ENCODE data around the gene MSI2. TPM values are rescaled to one million over a fixed set of nuclear protein-coding genes. Genes with fewer than 3 reads are reported as not detected.

MSI2 gene
- total and polyA plus RNA-seq, 7 donors: 37.6 to 133 (median 87.1) TPM

DNA sequence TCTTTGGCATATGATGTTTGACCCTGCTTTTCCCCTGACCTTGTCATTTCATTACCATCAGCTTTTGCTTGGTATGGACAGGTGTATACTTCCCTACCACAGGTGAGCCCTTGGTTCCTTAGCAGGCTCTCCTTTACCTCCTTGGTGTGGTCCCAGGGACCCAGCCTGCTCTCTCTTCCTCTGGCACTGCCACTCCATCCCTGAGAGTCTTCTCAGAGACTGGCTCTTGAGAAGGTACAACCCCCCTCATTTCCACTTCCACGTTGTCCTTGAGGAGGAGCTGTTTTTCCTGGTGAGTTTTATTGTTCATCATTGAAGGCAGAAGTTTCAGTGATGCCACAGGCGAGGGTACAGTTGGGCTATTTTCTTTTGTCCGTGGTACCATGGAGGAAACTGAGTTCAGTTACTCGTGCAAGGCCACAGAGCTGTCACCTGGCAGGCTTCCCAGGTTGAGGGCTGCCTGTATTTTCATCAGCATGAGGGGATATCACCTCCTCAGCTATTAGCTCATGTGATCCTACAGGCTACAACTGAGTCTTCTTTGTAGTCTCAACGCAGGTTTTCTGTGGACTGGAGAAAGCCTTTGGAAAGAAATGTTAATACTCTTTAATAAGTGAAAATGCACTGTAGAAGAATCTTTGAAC lies 52.3 kb downstream of the MSI2 start:
- intact Hi-C loops (cut with DNase I): no loop called here
- TF ChIP-seq, protein P1, sequence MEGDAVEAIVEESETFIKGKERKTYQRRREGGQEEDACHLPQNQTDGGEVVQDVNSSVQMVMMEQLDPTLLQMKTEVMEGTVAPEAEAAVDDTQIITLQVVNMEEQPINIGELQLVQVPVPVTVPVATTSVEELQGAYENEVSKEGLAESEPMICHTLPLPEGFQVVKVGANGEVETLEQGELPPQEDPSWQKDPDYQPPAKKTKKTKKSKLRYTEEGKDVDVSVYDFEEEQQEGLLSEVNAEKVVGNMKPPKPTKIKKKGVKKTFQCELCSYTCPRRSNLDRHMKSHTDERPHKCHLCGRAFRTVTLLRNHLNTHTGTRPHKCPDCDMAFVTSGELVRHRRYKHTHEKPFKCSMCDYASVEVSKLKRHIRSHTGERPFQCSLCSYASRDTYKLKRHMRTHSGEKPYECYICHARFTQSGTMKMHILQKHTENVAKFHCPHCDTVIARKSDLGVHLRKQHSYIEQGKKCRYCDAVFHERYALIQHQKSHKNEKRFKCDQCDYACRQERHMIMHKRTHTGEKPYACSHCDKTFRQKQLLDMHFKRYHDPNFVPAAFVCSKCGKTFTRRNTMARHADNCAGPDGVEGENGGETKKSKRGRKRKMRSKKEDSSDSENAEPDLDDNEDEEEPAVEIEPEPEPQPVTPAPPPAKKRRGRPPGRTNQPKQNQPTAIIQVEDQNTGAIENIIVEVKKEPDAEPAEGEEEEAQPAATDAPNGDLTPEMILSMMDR (IDR thresholded peaks at IDR 0.05): no peak
- Histone ChIP-seq H3K4me1 (peaks cover 69% of the 10 kb centered on the region), H3K27me3 (ENCODE audit: insufficient read depth in 3 of 3, low read length in 2 of 3) (no peaks in the 10 kb centered on the region), H3K4me3 (no peak overlapping the region), H3K27ac (peak overlapping the region; percentile 53), H3K36me3 (ENCODE audit: insufficient read depth in 1 of 2, low read depth in 1 of 2) (no peaks in the 10 kb centered on the region), H3K9me3 (no peaks in the 10 kb centered on the region)
- ATAC-seq: no peak
- DNase-seq: no peak
- WGBS, 3 donors: 62 to 82% (median 64%) methylated on average over 5 of the region's 5 CpGs

DNA sequence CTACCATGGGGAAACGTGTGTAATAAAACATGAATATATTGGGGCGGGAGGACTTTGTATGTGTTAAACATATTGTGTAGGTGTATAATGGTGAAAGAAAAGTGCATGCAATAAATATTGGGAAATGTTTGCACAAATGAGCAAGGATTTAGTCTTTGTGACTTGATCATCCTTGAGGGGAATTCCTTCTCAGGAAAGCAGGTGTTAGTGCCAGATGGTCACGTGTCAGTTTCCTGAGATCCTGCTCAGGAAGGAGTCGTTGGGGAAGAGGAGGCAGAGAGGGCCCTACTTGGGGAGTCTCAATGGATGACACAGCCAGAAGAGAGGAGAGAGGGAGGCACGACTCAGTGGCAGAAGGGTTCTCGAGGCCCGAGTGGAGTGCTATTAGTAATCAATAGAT lies 53.2 kb downstream of the MSI2 start:
- ATAC-seq (no peak), DNase-seq (no peak)
- 63 to 77% (median 67%) methylated on average over 7 of the region's 7 CpGs for WGBS, 3 donors
- H3K36me3 ChIP-seq (ENCODE audit: insufficient read depth in 1 of 2, low read depth in 1 of 2): no peaks in the 10 kb centered on the region
- TF ChIP-seq, protein P1 (IDR thresholded peaks at IDR 0.05): no peak
- no peaks in the 10 kb centered on the region for H3K9me3 ChIP-seq
- intact Hi-C loops (cut with DNase I): no loop called here
- peak overlapping the region; percentile 23 for H3K27ac ChIP-seq
- H3K4me3 ChIP-seq: no peak overlapping the region
- H3K27me3 ChIP-seq (ENCODE audit: insufficient read depth in 3 of 3, low read length in 2 of 3): no peaks in the 10 kb centered on the region
- H3K4me1 ChIP-seq: peaks cover 65% of the 10 kb centered on the region

DNA sequence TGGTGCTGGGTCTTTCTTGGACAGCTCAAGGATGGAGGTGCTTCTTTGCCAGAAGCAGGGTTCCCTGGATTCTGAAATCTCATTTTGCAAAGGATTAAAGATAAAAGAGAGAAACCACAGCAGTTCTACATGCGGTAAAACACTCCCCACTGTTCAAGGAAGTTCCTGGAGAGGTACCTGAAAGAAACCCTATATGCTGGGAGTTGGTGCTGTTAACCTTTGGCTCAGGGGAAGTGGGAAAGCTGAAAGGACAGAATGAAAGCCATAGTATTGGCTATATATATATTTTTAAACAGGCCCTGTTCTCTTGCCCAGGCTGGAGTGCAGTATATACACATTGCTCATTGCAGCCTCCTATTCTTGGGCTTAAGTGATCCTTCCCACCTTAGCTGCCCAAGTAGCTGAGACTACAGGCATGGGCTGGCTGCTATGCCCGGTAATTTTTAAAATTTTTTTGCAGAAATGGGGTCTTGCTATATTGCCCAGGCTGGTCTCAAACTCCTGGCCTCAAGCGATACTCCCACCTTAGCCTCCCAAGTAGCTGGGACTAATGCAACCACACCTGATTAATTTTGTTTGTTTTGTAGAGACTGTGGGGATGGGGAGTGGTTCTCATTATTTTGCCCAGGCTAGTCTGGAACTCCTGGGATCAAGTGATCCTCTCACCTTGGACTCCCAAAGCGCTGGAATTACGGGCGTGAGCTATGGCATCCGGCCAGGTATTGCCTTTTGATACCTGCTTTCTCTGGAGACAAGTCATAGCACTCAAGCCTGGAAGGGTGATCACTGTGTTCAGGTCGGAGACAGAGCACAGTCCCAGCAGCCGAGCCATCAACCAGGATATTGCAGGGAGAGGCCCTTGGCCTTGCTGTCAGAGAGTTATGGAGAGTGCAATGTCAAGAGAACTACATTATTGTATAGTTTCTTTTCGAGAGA lies 55.2 kb downstream of the MSI2 start:
- intact Hi-C loops (cut with DNase I): loop anchor here in 1 of 2 donors (5.0 kb wide), 1 partner anchor 36 kb away; no protein-coding TSS in a partner anchor
- H3K4me1 ChIP-seq: peaks cover 46% of the 10 kb centered on the region

DNA sequence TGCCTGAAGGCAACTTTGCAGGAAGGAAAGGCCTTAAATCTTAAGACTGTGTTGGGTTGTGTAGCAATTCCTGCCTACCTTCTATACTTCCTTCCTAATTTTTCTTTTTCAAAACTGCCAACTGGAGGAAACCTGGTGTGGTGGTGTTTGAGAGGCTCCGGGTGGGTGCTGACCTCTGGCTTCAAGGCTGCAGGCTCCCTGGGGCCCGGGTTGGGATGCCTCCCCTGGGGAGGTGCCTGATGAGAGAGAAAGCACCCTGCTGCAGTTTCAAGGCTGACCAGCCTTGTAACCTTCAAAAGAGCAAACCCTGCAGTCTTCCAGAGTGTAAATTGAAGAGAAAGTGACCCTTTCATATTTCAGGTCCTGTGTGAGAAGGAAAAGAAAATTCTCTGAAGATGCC lies 55.9 kb downstream of the MSI2 start:
- Histone ChIP-seq H3K27me3 (ENCODE audit: insufficient read depth in 3 of 3, low read length in 2 of 3) (no peaks in the 10 kb centered on the region), H3K4me1 (peaks cover 46% of the 10 kb centered on the region), H3K9me3 (no peaks in the 10 kb centered on the region), H3K4me3 (no peak overlapping the region), H3K36me3 (ENCODE audit: insufficient read depth in 1 of 2, low read depth in 1 of 2) (no peaks in the 10 kb centered on the region), H3K27ac (no peak overlapping the region)
- intact Hi-C loops (cut with DNase I): loop anchor here in 1 of 2 donors (5.0 kb wide), 1 partner anchor 35 kb away; no protein-coding TSS in a partner anchor
- no peak for ATAC-seq
- TF ChIP-seq, protein P1 (IDR thresholded peaks at IDR 0.05): no peak
- 51 to 60% (median 52%) methylated on average over 2 of the region's 2 CpGs for WGBS, 3 donors
- DNase-seq: no peak

More for the DNA sequence above, 55.2 kb downstream of the MSI2 start:
- ATAC-seq: peak in 1 of 4 donors; percentile 13
- DNase-seq: no peak
- Histone ChIP-seq H3K4me3 (no peak overlapping the region), H3K9me3 (no peaks in the 10 kb centered on the region), H3K36me3 (ENCODE audit: insufficient read depth in 1 of 2, low read depth in 1 of 2) (no peaks in the 10 kb centered on the region), H3K27ac (no peak overlapping the region), H3K27me3 (ENCODE audit: insufficient read depth in 3 of 3, low read length in 2 of 3) (no peaks in the 10 kb centered on the region)
- TF ChIP-seq, protein P1 (IDR thresholded peaks at IDR 0.05): no peak
- WGBS, 3 donors: 68 to 90% (median 72%) methylated on average over 10 of the region's 10 CpGs

Data from psoas muscle (tissue), 8 donors.